ENCODE measurements around the gene RNF123.

Gene RNF123

GRCh38 chr3:49669352-49669751, 20.0 kb upstream of the RNF123 start:
- H3K27me3 ChIP-seq (ENCODE audit: insufficient read depth, low read depth, severe bottlenecking): no peaks in the 10 kb centered on the region
- no peak for DNase-seq
- no peaks in the 10 kb centered on the region for H3K9me3 ChIP-seq (ENCODE audit: severe bottlenecking)
- H3K27ac ChIP-seq: no peak overlapping the region
- TF ChIP-seq, protein P1, sequence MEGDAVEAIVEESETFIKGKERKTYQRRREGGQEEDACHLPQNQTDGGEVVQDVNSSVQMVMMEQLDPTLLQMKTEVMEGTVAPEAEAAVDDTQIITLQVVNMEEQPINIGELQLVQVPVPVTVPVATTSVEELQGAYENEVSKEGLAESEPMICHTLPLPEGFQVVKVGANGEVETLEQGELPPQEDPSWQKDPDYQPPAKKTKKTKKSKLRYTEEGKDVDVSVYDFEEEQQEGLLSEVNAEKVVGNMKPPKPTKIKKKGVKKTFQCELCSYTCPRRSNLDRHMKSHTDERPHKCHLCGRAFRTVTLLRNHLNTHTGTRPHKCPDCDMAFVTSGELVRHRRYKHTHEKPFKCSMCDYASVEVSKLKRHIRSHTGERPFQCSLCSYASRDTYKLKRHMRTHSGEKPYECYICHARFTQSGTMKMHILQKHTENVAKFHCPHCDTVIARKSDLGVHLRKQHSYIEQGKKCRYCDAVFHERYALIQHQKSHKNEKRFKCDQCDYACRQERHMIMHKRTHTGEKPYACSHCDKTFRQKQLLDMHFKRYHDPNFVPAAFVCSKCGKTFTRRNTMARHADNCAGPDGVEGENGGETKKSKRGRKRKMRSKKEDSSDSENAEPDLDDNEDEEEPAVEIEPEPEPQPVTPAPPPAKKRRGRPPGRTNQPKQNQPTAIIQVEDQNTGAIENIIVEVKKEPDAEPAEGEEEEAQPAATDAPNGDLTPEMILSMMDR (IDR thresholded peaks at IDR 0.05; ENCODE audit: low read depth, low read length): no peak
- no peak overlapping the region for H3K4me3 ChIP-seq (ENCODE audit: low read depth, low read length)
- H3K36me3 ChIP-seq: peaks cover 3% of the 10 kb centered on the region; the same call in 1 of the 2 replicates

DNA sequence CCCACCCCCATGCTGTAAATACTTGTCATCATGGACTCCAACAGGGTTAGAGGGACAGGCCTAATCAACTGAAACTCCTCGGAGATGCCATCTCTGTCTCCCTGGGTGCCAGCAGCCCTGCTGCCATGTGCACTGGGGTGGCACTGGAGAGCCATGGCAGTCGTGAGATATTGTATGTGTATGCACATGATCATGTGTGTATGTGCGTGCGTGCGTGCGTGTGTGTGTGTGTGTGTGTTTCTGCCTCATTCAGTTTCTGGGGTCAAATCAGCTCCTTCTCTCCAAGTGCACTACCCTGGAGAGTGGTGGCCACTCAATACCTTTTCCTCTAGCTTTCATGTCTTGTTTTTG, 18.4 kb upstream of the RNF123 start:
- no peak overlapping the region for H3K27ac ChIP-seq
- H3K27me3 ChIP-seq (ENCODE audit: insufficient read depth, low read depth, severe bottlenecking): no peaks in the 10 kb centered on the region
- TF ChIP-seq, protein P1 (IDR thresholded peaks at IDR 0.05; ENCODE audit: low read depth, low read length): no peak
- no peak overlapping the region for H3K4me3 ChIP-seq (ENCODE audit: low read depth, low read length)
- H3K9me3 ChIP-seq (ENCODE audit: severe bottlenecking): no peaks in the 10 kb centered on the region
- no peak for DNase-seq
- H3K36me3 ChIP-seq: peaks cover 5% of the 10 kb centered on the region

GRCh38 chr3:49671291-49672288, 17.8 kb upstream of the RNF123 start:
- Histone ChIP-seq H3K4me3 (ENCODE audit: low read depth, low read length) (no peak overlapping the region), H3K36me3 (peaks cover 11% of the 10 kb centered on the region), H3K27me3 (ENCODE audit: insufficient read depth, low read depth, severe bottlenecking) (no peaks in the 10 kb centered on the region), H3K9me3 (ENCODE audit: severe bottlenecking) (no peaks in the 10 kb centered on the region), H3K27ac (no peak overlapping the region)
- DNase-seq: peak; percentile 77
- TF ChIP-seq, protein P1 (IDR thresholded peaks at IDR 0.05; ENCODE audit: low read depth, low read length): peak; percentile 97

GRCh38 chr3:49673121-49673714, 16.1 kb upstream of the RNF123 start:
- Histone ChIP-seq H3K27me3 (ENCODE audit: insufficient read depth, low read depth, severe bottlenecking) (no peaks in the 10 kb centered on the region), H3K9me3 (ENCODE audit: severe bottlenecking) (no peaks in the 10 kb centered on the region), H3K36me3 (peaks cover 28% of the 10 kb centered on the region), H3K27ac (peak overlapping the region; percentile 97), H3K4me3 (ENCODE audit: low read depth, low read length) (peak overlapping the region; percentile 83)
- DNase-seq: no peak
- TF ChIP-seq, protein P1 (IDR thresholded peaks at IDR 0.05; ENCODE audit: low read depth, low read length): no peak

- Histone ChIP-seq H3K36me3 (peaks cover 33% of the 10 kb centered on the region), H3K27ac (peak within 1 kb of the TSS; percentile 97), H3K4me3 (ENCODE audit: low read depth, low read length) (peak within 1 kb of the TSS; percentile 83), H3K27me3 (ENCODE audit: insufficient read depth, low read depth, severe bottlenecking) (no peaks in the 10 kb centered on the region), H3K9me3 (ENCODE audit: severe bottlenecking) (no peaks in the 10 kb centered on the region)
- peak; percentile 99 for DNase-seq
- TF ChIP-seq, protein P1 (IDR thresholded peaks at IDR 0.05; ENCODE audit: low read depth, low read length): no peak
Observed at GRCh38 chr3:49673715-49674496, 15.5 kb upstream of the RNF123 start, which contains the start of gene APEH. TSS of gene APEH (plus strand) at chr3:49674351. CDS start at chr3:49674402, 51 bp downstream.
